B cell (primary cell): Measurements from ENCODE around the gene COPS4. TPM values are rescaled to one million over a fixed set of nuclear protein-coding genes. Genes with fewer than 3 reads are reported as not detected.
A peak's percentile ranks its signal among the peaks of the same experiment; 100 is the strongest.

Source experiments
- ATAC-seq: fragments of 200-7000 bp; cut with Tn5 transposase; one replicate; pipeline ENCODE4 v1.10.0; 2021; ENCODE audit warnings: low read depth, mild to moderate bottlenecking, moderate number of reproducible peaks, moderate library complexity
- CTCF ChIA-PET: fragments of 350-600 bp; sonication (Branson Sonifier 250); formaldehyde crosslinking; loops from one replicate; lab custom pipeline; 2021; ENCODE audit warnings: antibody characterized with exemption, inconsistent platforms; lab: Charles Lee
- POLR2A ChIA-PET: fragments of 350-600 bp; sonication (Branson Sonifier 250); formaldehyde crosslinking; loops from one replicate; lab custom pipeline; 2021; ENCODE audit warnings: antibody characterized with exemption; lab: Charles Lee
- DNase-seq: peaks from one replicate; pipeline ENCODE4 v3.0.0; 2013
- H2AFZ ChIP-seq: 2 replicates; pipeline ENCODE4 v1.6.1; 2012; ENCODE audit warnings: mild to moderate bottlenecking, low read depth, low read length; ENCODE audit not compliant: insufficient read depth, poor library complexity, severe bottlenecking
- H3K27ac ChIP-seq, 2 donors: 1 replicate in 1 of 2; 2 replicates in 1 of 2; pipeline ENCODE4 v1.5.1; 2012 to 2013; ENCODE audit warnings: low read length in 2 of 2, mild to moderate bottlenecking in 2 of 2, moderate library complexity in 1 of 2
- H3K27me3 ChIP-seq, 4 experiments: fragments of 200-600 bp in 1 of 4; sonication (generic) in 1 of 4; replicated peaks in 1 of 4; 1 replicate in 2 of 4; 2 replicates in 2 of 4; pipeline versions ENCODE4 v1.6.1 to v1.7.0; 2013 to 2016; ENCODE audit warnings: low read length in 3 of 4, mild to moderate bottlenecking in 2 of 4, mixed read lengths in 1 of 4, moderate library complexity in 1 of 4; ENCODE audit not compliant: insufficient read depth in 4 of 4, control insufficient read depth in 3 of 4; ENCODE audit errors: control extremely low read depth in 1 of 4
- H3K36me3 ChIP-seq, 2 experiments: replicated peaks in 1 of 2; 1 replicate in 1 of 2; 2 replicates in 1 of 2; pipeline versions ENCODE4 v1.6.1 to v1.7.1; 2013; ENCODE audit warnings: low read length in 1 of 2; ENCODE audit not compliant: insufficient read depth in 2 of 2, control insufficient read depth in 1 of 2; ENCODE audit errors: control extremely low read depth in 1 of 2, extremely low read depth in 1 of 2
- H3K4me1 ChIP-seq, 2 donors: fragments of 200-600 bp in 1 of 2; sonication (generic) in 1 of 2; 1 replicate in 1 of 2; 2 replicates in 1 of 2; pipeline versions ENCODE4 v1.5.1 to v1.6.1; 2013 to 2017; ENCODE audit warnings: low read length in 2 of 2; ENCODE audit not compliant: control insufficient read depth in 2 of 2, insufficient read depth in 2 of 2
- H3K4me2 ChIP-seq: replicated peaks from 2 replicates; pipeline ENCODE3; 2012; ENCODE audit warnings: mild to moderate bottlenecking, low read depth, low read length; ENCODE audit not compliant: poor library complexity, severe bottlenecking
- H3K4me3 ChIP-seq, 5 experiments: fragments of 200-600 bp in 1 of 5; sonication (generic) in 1 of 5; 1 replicate in 3 of 5; 2 replicates in 2 of 5; pipeline versions ENCODE4 v1.5.1 to v1.7.0; 2011 to 2016; ENCODE audit warnings: low read length in 4 of 5, mild to moderate bottlenecking in 4 of 5, low read depth in 2 of 5, control low read depth in 1 of 5, moderate library complexity in 1 of 5; ENCODE audit not compliant: insufficient read depth in 1 of 5; ENCODE audit errors: control extremely low read depth in 1 of 5, extremely low read depth in 1 of 5
- H3K79me2 ChIP-seq: fragments of 200-600 bp; sonication (generic); one replicate; pipeline ENCODE4 v1.6.0; 2016; ENCODE audit warnings: low read length; ENCODE audit not compliant: control insufficient read depth, insufficient read depth
- H3K9ac ChIP-seq: fragments of 200-600 bp; sonication (generic); 2 replicates; pipeline ENCODE4 v1.6.1; 2017; ENCODE audit warnings: mild to moderate bottlenecking, low read length, moderate library complexity
- H3K9me3 ChIP-seq, 3 donors: one replicate each; pipeline versions ENCODE4 v1.6.1 to v1.7.1; 2013; ENCODE audit warnings: low read length in 2 of 3; ENCODE audit not compliant: control insufficient read depth in 2 of 3, insufficient read depth in 1 of 3; ENCODE audit errors: control extremely low read depth in 1 of 3
- H4K20me1 ChIP-seq: 2 replicates; pipeline ENCODE4 v1.6.0; 2012; ENCODE audit warnings: mild to moderate bottlenecking, low read length; ENCODE audit not compliant: insufficient read depth, control insufficient read depth, poor library complexity, severe bottlenecking
- H3K27ac Mint-ChIP-seq: one replicate; pipeline ENCODE4 v1.8.0; 2021; ENCODE audit warnings: mixed read lengths
- H3K27me3 Mint-ChIP-seq: one replicate; pipeline ENCODE4 v1.8.0; 2021; ENCODE audit warnings: mixed read lengths
- H3K4me1 Mint-ChIP-seq: one replicate; pipeline ENCODE4 v1.8.0; 2021; ENCODE audit warnings: mixed read lengths
- H3K4me3 Mint-ChIP-seq: one replicate; pipeline ENCODE4 v1.8.0; 2021; ENCODE audit warnings: mixed read lengths
- H3K9me3 Mint-ChIP-seq: one replicate; pipeline ENCODE4 v1.8.0; 2022; ENCODE audit warnings: mixed read lengths; ENCODE audit not compliant: insufficient read depth
- EZH2 ChIP-seq: IDR thresholded peaks from 2 replicates; pipeline ENCODE4 v1.6.1; 2012; ENCODE audit warnings: borderline replicate concordance, low read depth, mild to moderate bottlenecking, moderate library complexity, low read length; ENCODE audit not compliant: insufficient read depth, poor library complexity, severe bottlenecking
- WGBS: methylation state at CpG from one replicate; pipeline ENCODE4 v1.1.5; 2013; ENCODE audit warnings: missing lambda C conversion rate; ENCODE audit not compliant: insufficient coverage; 5-methylcytosine and 5-hydroxymethylcytosine counted together
- intact Hi-C: fragments of 100-400 bp; cut with micrococcal nuclease; formaldehyde crosslinking; loops from one replicate; pipeline ENCODE4 v1.10.0; 2022
- polyA plus RNA-seq: library from polyadenylated mRNA; depleted of rRNA; stranded (reverse); fragments of >200 nt; gene quantifications from 2 replicates; pipeline ENCODE4 v1.2.3, GENCODE V29; 2012
- total RNA-seq, 2 donors: library from RNA; stranded (reverse); fragments of 120-200 nt in 1 of 2; gene quantifications; 1 replicate in 1 of 2; 2 replicates in 1 of 2; pipeline versions ENCODE4 v1.2.3 to v1.2.4, GENCODE V29; 2013 to 2022
- TF ChIP-seq, protein P1 (sequence below): fragments of 200-600 bp; IDR thresholded peaks from one replicate; pipeline ENCODE4 v1.8.0; 2022; ENCODE audit warnings: antibody characterized with exemption, mild to moderate bottlenecking

The COPS4 gene
- total and polyA plus RNA-seq, 2 donors (not counting 1 experiment from before 2014, with no cell fraction given), result 12.0 to 24.5 TPM

DNA sequence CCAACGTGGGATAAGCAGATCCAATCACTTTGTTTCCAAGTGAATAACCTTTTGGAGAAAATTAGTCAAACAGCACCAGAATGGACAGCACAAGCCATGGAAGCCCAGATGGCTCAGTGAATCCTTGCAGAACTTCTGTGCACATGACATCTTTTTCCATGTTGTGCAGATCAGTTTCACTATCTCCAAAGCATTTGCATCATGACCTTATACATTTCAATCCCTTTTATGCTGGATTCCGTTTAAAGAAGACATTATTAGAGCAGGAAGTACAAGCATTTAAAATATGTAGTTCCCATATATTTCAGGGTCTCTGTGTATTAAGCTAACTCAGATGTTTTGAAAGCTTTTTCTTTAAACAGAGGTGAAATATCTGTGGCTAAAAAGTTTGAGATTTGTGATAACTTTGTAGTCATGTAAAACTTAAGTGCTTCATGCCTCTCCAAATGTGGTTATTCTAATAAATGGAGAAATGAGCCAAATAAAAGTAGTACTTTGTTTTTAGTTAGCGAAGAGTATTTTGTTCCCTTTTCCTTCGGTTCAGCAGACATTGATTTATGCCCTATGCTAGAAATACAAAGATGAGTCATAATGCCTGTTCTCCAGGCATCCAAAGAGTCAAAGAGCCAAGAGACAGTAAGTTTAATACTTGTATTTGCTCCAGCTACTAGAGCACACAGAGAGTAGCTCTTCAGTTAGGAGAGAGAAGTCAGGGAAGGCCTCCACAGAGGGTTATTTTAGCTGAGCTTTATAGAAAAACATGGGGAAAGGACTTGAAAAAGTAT is 40.5 kb downstream of the COPS4 start:
- Histone ChIP-seq H2AFZ (no peak overlapping the region), H3K27ac (peak overlapping the region in 1 of 2 donors; percentile 11), H3K4me1 (peaks cover 16 to 19% of the 10 kb centered on the region in 2 donors), H3K27me3 (no peaks in the 10 kb centered on the region), H3K9me3 (no peaks in the 10 kb centered on the region), H4K20me1 (no peaks in the 10 kb centered on the region), H3K36me3 (peaks cover 2 to 3% of the 10 kb centered on the region in 2 experiments), H3K79me2 (no peaks in the 10 kb centered on the region), H3K9ac (peak overlapping the region; percentile 30), H3K4me2 (peak overlapping the region; percentile 9), H3K4me3 (no peak overlapping the region)
- Mint-ChIP-seq H3K4me3 (peak overlapping the region; percentile 27), H3K27me3 (no peaks in the 10 kb centered on the region), H3K4me1 (peaks cover 26% of the 10 kb centered on the region), H3K9me3 (no peaks in the 10 kb centered on the region), H3K27ac (peak overlapping the region; percentile 68)
- no peak for TF ChIP-seq EZH2
- TF ChIP-seq, protein P1, sequence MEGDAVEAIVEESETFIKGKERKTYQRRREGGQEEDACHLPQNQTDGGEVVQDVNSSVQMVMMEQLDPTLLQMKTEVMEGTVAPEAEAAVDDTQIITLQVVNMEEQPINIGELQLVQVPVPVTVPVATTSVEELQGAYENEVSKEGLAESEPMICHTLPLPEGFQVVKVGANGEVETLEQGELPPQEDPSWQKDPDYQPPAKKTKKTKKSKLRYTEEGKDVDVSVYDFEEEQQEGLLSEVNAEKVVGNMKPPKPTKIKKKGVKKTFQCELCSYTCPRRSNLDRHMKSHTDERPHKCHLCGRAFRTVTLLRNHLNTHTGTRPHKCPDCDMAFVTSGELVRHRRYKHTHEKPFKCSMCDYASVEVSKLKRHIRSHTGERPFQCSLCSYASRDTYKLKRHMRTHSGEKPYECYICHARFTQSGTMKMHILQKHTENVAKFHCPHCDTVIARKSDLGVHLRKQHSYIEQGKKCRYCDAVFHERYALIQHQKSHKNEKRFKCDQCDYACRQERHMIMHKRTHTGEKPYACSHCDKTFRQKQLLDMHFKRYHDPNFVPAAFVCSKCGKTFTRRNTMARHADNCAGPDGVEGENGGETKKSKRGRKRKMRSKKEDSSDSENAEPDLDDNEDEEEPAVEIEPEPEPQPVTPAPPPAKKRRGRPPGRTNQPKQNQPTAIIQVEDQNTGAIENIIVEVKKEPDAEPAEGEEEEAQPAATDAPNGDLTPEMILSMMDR, result no peak
- intact Hi-C loops, result loop anchor here (2.0 kb wide), 1 partner anchor 21 kb away; no protein-coding TSS in a partner anchor
- no peak for ATAC-seq
- 67% methylated on average over 1 of the region's 4 CpGs for WGBS
- DNase-seq, result peak; percentile 20
- ChIA-PET CTCF (interaction anchor here (0.7 to 7.7 kb wide), 27 partner anchors 8 to 206 kb away, joined by 3 to 139 read pairs (median 4); partner anchors contain the start of genes COQ2 and PLAC8), POLR2A (interaction anchor here (0.6 to 1.2 kb wide), 2 partner anchors 11 to 35 kb away, joined by 4 to 6 read pairs; no protein-coding TSS in a partner anchor)

DNA sequence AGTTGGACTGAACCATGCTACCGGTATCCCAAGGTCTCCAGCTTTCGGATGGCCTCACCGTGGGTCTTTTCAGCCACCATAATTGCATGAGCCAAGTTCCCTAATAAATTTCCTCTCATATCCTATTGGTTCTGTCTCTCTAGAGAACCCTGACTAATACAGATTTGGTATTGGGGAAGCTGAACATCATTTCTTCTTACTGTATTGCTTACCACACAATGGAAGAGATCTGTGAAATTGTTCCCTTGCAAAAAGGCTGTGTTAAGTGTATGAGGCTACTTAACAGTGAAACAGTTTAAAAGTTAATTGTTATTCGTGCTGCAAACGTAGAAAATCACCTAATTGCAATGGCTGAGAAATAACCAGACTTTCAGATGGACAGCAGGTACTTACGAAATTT is 45.6 kb downstream of the COPS4 start:
- H3K4me3 Mint-ChIP-seq, result no peak overlapping the region
- CTCF ChIA-PET, result interaction anchor here (0.9 to 7.0 kb wide), 4 partner anchors 21 to 202 kb away, joined by 3 to 81 read pairs (median 4); no protein-coding TSS in a partner anchor
- no peak overlapping the region for H3K4me3 ChIP-seq
- H3K4me2 ChIP-seq, result no peak overlapping the region
- H3K9ac ChIP-seq, result no peak overlapping the region
- H3K27me3 Mint-ChIP-seq, result no peaks in the 10 kb centered on the region
- H2AFZ ChIP-seq, result no peak overlapping the region
- peaks cover 0 to 9% of the 10 kb centered on the region in 2 experiments for H3K36me3 ChIP-seq
- peaks cover 31 to 40% of the 10 kb centered on the region in 2 donors for H3K4me1 ChIP-seq
- H3K9me3 ChIP-seq, result peaks cover 0 to 6% (median 0%) of the 10 kb centered on the region in 3 donors
- WGBS, result no CpG with 5 or more reads among the region's 6 CpGs
- POLR2A ChIA-PET, result no interaction called here
- peak overlapping the region; percentile 0 for H3K27ac Mint-ChIP-seq
- no peak for DNase-seq
- no peak for ATAC-seq
- intact Hi-C loops, result loop anchor here (5.0 kb wide), 1 partner anchor 67 kb away; no protein-coding TSS in a partner anchor
- H3K27ac ChIP-seq, result peak overlapping the region in 1 of 2 donors; percentile 16
- H3K4me1 Mint-ChIP-seq, result peaks cover 46% of the 10 kb centered on the region
- H3K27me3 ChIP-seq, result no peaks in the 10 kb centered on the region
- H4K20me1 ChIP-seq, result no peaks in the 10 kb centered on the region
- H3K79me2 ChIP-seq, result no peaks in the 10 kb centered on the region
- H3K9me3 Mint-ChIP-seq, result no peaks in the 10 kb centered on the region
- TF ChIP-seq, protein P1, result no peak
- no peak for TF ChIP-seq EZH2
